Measurements from ENCODE around the gene NCSTN. TPM values are rescaled to one million over a fixed set of nuclear protein-coding genes. Genes with fewer than 3 reads are reported as not detected.

Gene NCSTN
- total RNA-seq, 3 donors from 2014 or later = 70.4 to 104 (median 95.8) TPM

GRCh38 chr1:160328184-160328583, 15.0 kb upstream of the NCSTN start:
- H3K36me3 ChIP-seq (ENCODE audit: low read depth) = peaks cover 33% of the 10 kb centered on the region
- H3K4me1 ChIP-seq (ENCODE audit: low read depth) = no peaks in the 10 kb centered on the region
- TF ChIP-seq, protein P1, sequence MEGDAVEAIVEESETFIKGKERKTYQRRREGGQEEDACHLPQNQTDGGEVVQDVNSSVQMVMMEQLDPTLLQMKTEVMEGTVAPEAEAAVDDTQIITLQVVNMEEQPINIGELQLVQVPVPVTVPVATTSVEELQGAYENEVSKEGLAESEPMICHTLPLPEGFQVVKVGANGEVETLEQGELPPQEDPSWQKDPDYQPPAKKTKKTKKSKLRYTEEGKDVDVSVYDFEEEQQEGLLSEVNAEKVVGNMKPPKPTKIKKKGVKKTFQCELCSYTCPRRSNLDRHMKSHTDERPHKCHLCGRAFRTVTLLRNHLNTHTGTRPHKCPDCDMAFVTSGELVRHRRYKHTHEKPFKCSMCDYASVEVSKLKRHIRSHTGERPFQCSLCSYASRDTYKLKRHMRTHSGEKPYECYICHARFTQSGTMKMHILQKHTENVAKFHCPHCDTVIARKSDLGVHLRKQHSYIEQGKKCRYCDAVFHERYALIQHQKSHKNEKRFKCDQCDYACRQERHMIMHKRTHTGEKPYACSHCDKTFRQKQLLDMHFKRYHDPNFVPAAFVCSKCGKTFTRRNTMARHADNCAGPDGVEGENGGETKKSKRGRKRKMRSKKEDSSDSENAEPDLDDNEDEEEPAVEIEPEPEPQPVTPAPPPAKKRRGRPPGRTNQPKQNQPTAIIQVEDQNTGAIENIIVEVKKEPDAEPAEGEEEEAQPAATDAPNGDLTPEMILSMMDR (IDR thresholded peaks at IDR 0.05) = no peak
- no peak overlapping the region for H3K4me3 ChIP-seq
- DNase-seq (no peak), ATAC-seq (no peak)
- intact Hi-C loops (cut with DNase I, micrococcal nuclease) = no loop called here
- no peaks in the 10 kb centered on the region for H3K9me3 ChIP-seq

DNA sequence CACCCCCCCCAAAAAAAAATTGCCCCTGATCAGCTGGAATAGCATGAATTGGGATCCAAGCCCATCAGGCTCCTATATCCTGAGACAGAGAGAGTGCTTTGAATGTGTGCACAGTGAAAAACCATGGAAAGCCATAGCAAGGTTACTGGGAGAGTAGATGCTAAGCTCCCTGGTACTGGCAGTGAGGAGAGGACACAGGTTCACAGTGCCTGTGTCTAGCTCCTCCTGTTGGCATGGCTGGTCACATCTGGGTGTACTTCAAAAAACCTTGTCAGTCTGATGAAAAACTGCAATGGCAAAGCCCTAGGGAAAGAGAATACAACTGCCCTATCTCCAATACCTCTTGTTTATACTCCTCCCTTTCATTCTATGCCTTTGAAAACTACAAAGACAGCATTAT, 13.1 kb upstream of the NCSTN start:
- DNase-seq = no peak
- no peak for ATAC-seq
- intact Hi-C loops (cut with DNase I, micrococcal nuclease) = no loop called here
- Histone ChIP-seq H3K4me1 (ENCODE audit: low read depth) (no peaks in the 10 kb centered on the region), H3K36me3 (ENCODE audit: low read depth) (peaks cover 36% of the 10 kb centered on the region), H3K4me3 (no peak overlapping the region), H3K9me3 (no peaks in the 10 kb centered on the region)
- TF ChIP-seq, protein P1 (IDR thresholded peaks at IDR 0.05) = no peak

DNA sequence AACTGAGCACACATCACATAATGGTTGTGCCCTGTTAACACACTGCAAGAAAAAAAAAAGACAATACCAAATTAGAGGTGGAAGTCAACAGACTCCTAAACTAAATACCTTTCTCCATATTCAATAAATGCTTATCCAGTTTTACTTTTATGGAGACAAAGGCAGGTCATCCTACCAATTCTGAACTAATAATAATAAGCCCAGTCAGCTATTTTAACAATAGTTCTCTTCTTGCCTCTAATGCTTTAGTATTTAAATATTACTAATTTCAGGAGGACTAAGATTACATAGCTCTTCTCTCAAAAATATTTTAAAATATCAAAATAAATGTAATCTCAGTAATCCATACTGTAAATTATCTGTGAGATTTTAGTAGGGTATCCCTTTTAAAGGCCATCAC, 10.7 kb upstream of the NCSTN start:
- H3K9me3 ChIP-seq = no peaks in the 10 kb centered on the region
- TF ChIP-seq, protein P1 (IDR thresholded peaks at IDR 0.05) = no peak
- peaks cover 33% of the 10 kb centered on the region for H3K36me3 ChIP-seq (ENCODE audit: low read depth)
- H3K4me1 ChIP-seq (ENCODE audit: low read depth) = no peaks in the 10 kb centered on the region
- ATAC-seq = no peak
- no peak for DNase-seq
- no peak overlapping the region for H3K4me3 ChIP-seq
- intact Hi-C loops (cut with DNase I, micrococcal nuclease) = no loop called here

DNA sequence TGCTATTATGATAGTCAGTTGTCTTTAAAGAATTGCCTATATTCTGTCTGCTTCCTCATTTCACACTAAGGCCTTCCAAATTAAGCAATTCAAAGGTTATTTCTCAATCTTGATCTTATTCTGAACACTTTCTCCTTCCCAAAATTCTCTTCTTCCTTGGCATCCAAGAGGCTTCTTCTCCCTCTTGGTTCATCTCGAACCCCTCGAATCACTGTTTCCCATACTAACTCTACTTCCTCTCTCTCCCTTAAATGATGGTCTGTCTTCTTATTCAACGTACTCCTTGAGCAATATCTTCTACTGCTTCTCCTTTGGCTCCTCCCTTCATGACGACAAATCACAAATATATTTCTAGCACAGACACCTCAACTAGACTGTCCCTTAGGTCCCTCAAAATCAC, 4.6 kb upstream of the NCSTN start:
- TF ChIP-seq, protein P1 (IDR thresholded peaks at IDR 0.05) = no peak
- intact Hi-C loops (cut with DNase I, micrococcal nuclease) = no loop called here
- Histone ChIP-seq H3K36me3 (ENCODE audit: low read depth) (peaks cover 4% of the 10 kb centered on the region), H3K4me3 (no peak overlapping the region), H3K9me3 (no peaks in the 10 kb centered on the region), H3K4me1 (ENCODE audit: low read depth) (no peaks in the 10 kb centered on the region)
- ATAC-seq (no peak), DNase-seq (no peak)

GRCh38 chr1:160340146-160340545, 3.0 kb upstream of the NCSTN start:
- peaks cover 7% of the 10 kb centered on the region for H3K4me1 ChIP-seq (ENCODE audit: low read depth)
- ATAC-seq (no peak), DNase-seq (no peak)
- intact Hi-C loops (cut with DNase I, micrococcal nuclease) = no loop called here
- no peak overlapping the region for H3K4me3 ChIP-seq
- H3K36me3 ChIP-seq (ENCODE audit: low read depth) = peaks cover 4% of the 10 kb centered on the region
- no peaks in the 10 kb centered on the region for H3K9me3 ChIP-seq
- TF ChIP-seq, protein P1 (IDR thresholded peaks at IDR 0.05) = no peak

GRCh38 chr1:160340866-160341265, 2.3 kb upstream of the NCSTN start:
- TF ChIP-seq, protein P1 (IDR thresholded peaks at IDR 0.05) = no peak
- ATAC-seq = no peak
- Histone ChIP-seq H3K9me3 (no peaks in the 10 kb centered on the region), H3K36me3 (ENCODE audit: low read depth) (peaks cover 5% of the 10 kb centered on the region), H3K4me1 (ENCODE audit: low read depth) (peaks cover 7% of the 10 kb centered on the region), H3K4me3 (no peak overlapping the region)
- intact Hi-C loops (cut with DNase I, micrococcal nuclease) = no loop called here
- no peak for DNase-seq
